ENCODE data around the gene KCNH4.

- TF ChIP-seq EZH2 (IDR thresholded peaks at IDR 0.05): no peak
- TF ChIP-seq, protein P1, sequence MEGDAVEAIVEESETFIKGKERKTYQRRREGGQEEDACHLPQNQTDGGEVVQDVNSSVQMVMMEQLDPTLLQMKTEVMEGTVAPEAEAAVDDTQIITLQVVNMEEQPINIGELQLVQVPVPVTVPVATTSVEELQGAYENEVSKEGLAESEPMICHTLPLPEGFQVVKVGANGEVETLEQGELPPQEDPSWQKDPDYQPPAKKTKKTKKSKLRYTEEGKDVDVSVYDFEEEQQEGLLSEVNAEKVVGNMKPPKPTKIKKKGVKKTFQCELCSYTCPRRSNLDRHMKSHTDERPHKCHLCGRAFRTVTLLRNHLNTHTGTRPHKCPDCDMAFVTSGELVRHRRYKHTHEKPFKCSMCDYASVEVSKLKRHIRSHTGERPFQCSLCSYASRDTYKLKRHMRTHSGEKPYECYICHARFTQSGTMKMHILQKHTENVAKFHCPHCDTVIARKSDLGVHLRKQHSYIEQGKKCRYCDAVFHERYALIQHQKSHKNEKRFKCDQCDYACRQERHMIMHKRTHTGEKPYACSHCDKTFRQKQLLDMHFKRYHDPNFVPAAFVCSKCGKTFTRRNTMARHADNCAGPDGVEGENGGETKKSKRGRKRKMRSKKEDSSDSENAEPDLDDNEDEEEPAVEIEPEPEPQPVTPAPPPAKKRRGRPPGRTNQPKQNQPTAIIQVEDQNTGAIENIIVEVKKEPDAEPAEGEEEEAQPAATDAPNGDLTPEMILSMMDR (IDR thresholded peaks at IDR 0.05): no peak
- no peak for TF ChIP-seq EZH2phosphoT487 (IDR thresholded peaks at IDR 0.05)
Measured at GRCh38 chr17:42214156-42214555, 33.2 kb upstream of the KCNH4 start.
